HG03521 (cell line): ENCODE results near the gene TSSK6.
"Not testable (repeated sequence)": the region's sequence is repeated elsewhere in the genome, so short reads cannot be mapped to it uniquely, and the experiment has no call there.

Source experiments
- ATAC-seq: cut with Tn5 transposase; IDR thresholded peaks from one replicate; pipeline ENCODE4 v1.9.1; 2021; ENCODE audit warnings: mild to moderate bottlenecking, moderate library complexity; ENCODE audit not compliant: unreplicated experiment

Gene TSSK6

GRCh38 chr19:19488875-19489690, 26.3 kb downstream of the TSSK6 start:
- no peak for ATAC-seq

GRCh38 chr19:19487950-19488874, 27.1 kb downstream of the TSSK6 start:
- ATAC-seq: no peak

- no peak for ATAC-seq
Observed at GRCh38 chr19:19487077-19487949, 28.0 kb downstream of the TSSK6 start.

GRCh38 chr19:19486343-19487076, 28.8 kb downstream of the TSSK6 start:
- ATAC-seq: no peak

- no peak for ATAC-seq
Observed at GRCh38 chr19:19485998-19486290, 29.4 kb downstream of the TSSK6 start.

- no peak for ATAC-seq
Observed at GRCh38 chr19:19485161-19485997, 30.0 kb downstream of the TSSK6 start.

GRCh38 chr19:19482809-19483596, 32.3 kb downstream of the TSSK6 start:
- ATAC-seq: no peak

- ATAC-seq: no peak
Observed at GRCh38 chr19:19480688-19481087, 34.7 kb downstream of the TSSK6 start.

GRCh38 chr19:19477705-19478383, 37.5 kb downstream of the TSSK6 start:
- ATAC-seq: no peak

GRCh38 chr19:19475849-19476828, 39.2 kb downstream of the TSSK6 start:
- no peak for ATAC-seq

- no peak for ATAC-seq
Observed at GRCh38 chr19:19475015-19475765, 40.2 kb downstream of the TSSK6 start.

GRCh38 chr19:19472106-19472505, 43.2 kb downstream of the TSSK6 start:
- ATAC-seq: not testable (repeated sequence)

- ATAC-seq: no peak
Observed at GRCh38 chr19:19471682-19472081, 43.7 kb downstream of the TSSK6 start.

- ATAC-seq: no peak
Observed at GRCh38 chr19:19470579-19470978, 44.8 kb downstream of the TSSK6 start.

GRCh38 chr19:19468424-19469050, 46.8 kb downstream of the TSSK6 start:
- no peak for ATAC-seq

- no peak for ATAC-seq
Observed at GRCh38 chr19:19466201-19466600, 49.1 kb downstream of the TSSK6 start.
